NCI-H1436 treated with DMSO at 0.1 percent for 48 hours (cell line): ENCODE results near the gene CDCA8.

Source experiments
- DNase-seq: peaks from one replicate; lab custom pipeline; 2025; lab: John Stamatoyannopoulos, UW

CDCA8 gene

DNA sequence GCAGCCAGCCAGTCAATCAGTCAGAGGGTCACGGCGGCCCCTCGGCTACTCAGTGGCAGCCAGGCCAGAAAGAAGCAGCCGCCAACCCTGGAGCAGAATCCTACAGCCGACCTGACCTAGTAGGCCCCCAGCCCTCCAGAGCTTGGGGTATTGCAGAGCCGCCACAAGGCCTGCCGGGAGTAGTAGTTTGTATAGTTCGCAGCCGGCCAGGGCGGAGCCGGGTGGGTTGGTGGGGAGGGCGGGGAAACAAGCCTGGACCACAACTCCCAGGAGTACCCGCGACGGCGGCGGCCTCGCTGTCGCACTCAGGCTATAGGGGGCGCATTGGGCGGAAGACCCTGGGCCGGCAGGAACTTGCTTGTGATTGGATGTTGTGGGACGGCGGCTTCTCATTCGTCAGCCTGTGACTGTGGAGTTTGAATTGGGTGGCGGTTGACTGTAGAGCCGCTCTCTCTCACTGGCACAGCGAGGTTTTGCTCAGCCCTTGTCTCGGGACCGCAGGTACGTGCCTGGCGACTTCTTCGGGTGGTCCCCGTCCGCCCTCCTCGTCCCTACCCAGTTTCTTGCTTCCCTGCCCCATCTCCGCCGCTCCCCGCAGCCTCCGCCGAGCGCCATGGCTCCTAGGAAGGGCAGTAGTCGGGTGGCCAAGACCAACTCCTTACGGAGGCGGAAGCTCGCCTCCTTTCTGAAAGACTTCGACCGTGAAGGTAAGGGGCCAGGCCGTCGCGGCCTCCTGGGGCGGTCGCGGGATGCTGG is at the start of gene CDCA8:
TSS of gene CDCA8 (plus strand) at position 439 of the 756 bp plus-strand sequence. CDS start at position 614, 175 bp downstream.
- DNase-seq = peak; percentile 90

GRCh38 chr1:37647281-37647680 is 45.0 kb upstream of the CDCA8 start:
- DNase-seq = no peak

DNA sequence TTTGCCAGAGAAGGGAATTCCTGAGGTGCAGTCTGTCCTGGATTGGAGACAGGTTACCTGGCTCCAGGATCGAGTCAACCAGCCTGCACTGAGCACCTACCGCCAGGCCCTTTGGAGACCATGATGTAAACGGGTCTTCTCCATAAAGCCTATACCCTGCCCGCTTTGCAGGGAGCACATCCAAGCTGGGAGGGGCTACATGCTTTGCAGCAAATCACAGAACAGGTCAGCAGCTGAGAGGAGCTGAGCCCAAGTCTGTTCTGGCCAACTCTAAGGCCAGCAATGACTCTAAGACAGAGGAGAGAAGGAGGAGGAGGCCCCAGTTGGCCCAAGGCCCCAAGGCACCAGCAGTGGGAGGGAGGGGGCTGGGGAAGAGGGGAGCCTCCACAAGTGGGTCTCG is 42.1 kb upstream of the CDCA8 start:
- no peak for DNase-seq

- no peak for DNase-seq
Observed at GRCh38 chr1:37650721-37651120, 41.6 kb upstream of the CDCA8 start.

DNA sequence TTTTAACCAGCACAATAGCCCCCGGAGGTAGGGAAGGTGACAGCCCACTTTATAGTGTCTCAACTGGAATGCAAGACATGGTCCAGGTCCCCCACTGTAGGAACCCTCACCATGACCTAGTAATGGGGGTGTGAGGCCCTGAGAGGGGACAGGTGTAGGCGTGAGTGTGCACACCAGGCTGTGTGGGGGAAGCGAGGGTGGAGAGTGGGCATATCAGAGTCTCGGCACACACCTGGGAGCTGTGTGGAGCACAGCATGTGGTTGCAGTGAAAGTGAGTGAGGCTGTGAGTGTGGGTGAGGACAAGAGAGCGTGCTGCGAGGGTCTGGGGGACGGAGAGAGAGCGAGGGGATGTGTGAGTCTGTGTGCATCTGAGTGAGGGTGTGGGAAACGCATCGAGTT is 40.5 kb upstream of the CDCA8 start:
- no peak for DNase-seq

DNA sequence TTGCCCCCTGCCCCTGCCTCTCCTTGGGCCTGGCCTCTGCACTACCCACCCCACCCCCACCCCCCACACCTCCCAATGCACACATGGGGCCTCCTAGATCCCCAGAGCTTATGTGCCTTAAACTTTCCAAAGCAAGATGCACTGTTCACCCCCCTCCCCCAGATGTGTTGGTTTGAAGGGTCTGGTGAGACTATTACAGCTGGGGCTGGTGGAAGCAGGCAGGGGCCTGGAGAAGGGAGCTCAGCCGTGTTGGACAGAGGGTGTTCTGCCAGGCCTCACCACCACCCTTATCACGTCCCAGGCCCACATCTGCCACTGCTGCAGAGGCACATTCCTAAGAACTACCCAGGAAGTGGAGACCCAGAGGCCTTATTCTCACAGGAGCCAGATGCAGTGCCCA is 39.3 kb upstream of the CDCA8 start:
- DNase-seq = no peak

GRCh38 chr1:37653906-37654305 is 38.4 kb upstream of the CDCA8 start:
- DNase-seq = no peak

GRCh38 chr1:37655274-37655673 is 37.0 kb upstream of the CDCA8 start:
- no peak for DNase-seq

DNA sequence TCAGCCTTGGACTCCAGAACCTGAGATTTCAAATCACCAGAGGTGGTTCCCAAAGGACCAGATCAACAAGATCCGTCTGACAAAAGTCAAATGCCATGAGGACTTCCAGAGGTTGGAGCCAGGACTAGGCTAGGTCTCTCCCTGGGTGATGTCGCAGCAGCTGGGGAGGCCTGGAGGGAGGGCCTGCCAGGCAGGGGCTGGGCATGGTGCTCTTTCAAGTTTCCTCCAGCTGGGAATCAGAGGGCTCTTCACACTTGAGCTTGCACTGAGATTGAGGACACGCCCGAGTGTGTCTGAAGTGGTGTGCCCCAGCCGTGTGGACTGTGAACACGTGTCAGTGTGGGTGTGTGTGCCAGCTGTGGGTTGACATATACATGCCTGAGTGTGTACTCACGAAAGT is 36.3 kb upstream of the CDCA8 start:
- no peak for DNase-seq

- no peak for DNase-seq
Observed at GRCh38 chr1:37656881-37657280, 35.4 kb upstream of the CDCA8 start.

DNA sequence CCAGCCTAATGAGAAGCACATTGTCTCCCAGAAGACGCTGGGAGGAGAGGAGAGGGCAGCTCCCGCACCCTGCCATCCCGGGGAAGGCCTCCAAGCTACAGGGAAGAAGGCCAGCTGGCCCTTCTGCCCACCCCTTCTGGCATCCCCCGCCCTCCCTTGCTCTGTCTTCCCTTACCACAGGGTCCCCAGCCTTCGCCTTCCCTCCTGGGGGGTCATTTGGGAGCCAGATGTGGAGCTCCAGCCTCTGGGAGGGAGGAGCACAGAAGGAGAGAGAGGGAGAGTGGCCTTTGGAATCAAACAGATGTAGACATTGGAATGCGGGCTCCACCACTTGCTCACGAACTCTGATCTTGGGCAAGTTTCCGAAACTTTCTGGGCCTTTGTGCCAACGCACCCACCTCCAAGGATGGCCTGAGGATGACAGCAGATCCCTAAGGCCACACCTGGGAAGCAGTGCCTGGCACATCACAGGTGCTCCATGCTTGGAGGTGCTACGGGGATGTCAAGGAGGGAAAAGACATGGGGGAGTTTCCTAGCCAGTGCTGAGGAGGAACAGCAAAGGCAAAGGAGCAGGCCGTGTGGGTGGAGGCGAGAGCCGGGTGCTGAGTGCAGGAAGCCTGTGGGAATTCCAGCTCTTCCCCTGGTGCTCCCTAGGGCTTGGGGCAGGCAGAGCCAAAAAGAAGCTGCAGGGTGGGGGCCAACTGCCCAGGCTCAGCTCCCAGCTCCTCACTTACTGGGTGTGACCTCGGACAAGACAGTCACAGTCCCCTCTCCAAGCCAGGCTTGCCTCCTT is 34.5 kb upstream of the CDCA8 start:
- no peak for DNase-seq

DNA sequence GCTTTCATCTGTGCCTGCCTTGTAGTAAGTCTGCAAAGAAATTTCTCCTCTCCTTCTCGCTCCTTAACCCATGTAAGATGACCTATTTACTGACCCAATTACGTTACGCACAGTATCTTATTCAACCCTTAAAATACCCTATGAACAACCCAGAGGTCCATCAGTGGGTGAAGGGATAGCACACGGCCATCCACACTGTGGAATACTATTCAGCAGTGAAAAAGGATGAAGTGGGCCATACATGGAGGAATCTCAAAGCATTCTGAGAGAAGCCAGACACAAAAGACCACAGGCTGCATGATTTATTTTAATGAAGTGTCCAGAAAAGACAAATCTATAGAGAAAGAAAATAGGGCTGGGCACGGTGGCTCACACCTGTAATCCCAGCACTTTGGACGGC is 33.8 kb upstream of the CDCA8 start:
- DNase-seq = no peak

GRCh38 chr1:37660664-37661063 is 31.7 kb upstream of the CDCA8 start:
- no peak for DNase-seq

DNA sequence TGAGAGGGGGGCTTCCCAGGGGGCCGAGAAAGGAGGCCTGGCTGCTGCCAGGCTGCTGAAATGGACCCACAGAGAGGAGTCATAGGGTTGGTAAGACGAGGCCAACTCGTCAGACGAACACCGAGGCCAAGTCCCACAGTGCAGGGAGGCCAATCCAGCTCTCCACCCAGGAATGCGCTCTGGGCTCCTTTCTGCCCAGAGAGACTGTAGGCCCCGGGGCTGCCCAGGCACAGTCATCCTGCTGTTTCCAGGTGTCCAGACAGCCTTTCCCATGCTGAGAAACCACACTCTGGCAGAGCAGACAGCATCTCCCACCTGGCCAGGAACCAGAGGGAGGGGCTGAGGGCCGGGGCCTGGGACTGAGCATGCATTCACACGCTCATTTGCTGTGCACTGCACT is 30.9 kb upstream of the CDCA8 start:
- no peak for DNase-seq

GRCh38 chr1:37662031-37662755 is 30.1 kb upstream of the CDCA8 start:
- no peak for DNase-seq

DNA sequence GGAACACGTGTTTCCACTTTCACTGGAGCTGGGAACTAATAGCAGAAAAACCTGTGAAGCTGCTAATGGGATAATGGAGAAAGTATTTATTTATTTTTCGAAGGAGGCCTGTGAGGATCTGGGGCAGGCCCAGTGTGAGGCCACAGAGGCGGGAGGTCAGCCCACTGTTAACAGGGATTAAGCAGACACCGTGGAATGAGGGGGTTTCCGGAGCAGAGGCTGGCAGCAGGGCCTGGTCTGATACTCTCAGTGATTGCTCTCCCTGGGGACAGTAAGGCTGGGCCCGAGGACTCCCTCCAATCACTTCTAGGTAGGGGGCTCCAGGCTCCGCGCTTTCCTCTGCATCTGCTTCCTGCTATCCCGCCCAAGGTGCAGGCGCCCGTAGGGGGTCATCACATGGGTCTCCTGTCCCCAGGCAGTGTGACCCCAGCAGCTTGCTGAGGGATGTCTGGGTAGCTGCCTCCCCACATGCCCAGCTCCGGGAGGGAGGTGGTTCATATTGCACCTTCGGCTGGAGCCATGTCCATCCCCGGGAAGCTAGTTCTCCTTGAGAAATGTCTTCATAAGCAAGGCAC is 28.8 kb upstream of the CDCA8 start:
- no peak for DNase-seq

- DNase-seq = no peak
Observed at GRCh38 chr1:37666241-37666867, 26.0 kb upstream of the CDCA8 start.

- DNase-seq = no peak
Observed at GRCh38 chr1:37667023-37667671, 25.2 kb upstream of the CDCA8 start.

DNA sequence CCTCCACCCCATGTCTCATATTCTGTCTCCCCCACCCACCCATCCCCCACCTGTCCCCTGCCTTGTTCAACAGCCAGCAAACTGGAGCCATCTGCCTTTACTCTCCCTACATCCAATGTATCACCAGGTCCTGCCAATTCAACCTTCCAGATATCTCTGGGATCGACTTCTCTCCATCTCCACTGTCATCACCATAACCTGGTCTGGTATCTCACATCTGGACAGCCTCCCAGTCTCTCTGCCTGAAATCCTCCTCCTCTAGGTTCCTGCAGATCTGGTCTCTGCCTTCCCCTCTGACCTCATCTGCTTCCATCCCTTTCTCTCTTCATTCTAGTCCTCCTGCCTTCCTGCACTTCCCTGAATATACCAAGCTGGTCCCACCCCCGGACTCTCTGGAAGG is 22.2 kb upstream of the CDCA8 start:
- no peak for DNase-seq

GRCh38 chr1:37671261-37671660 is 21.1 kb upstream of the CDCA8 start:
- DNase-seq = no peak

- no peak for DNase-seq
Observed at GRCh38 chr1:37672136-37672870, 20.0 kb upstream of the CDCA8 start.
